Activated CD8-positive, alpha-beta memory T cell treated with anti-CD3 and anti-CD28 coated beads for 4 hours (primary cell): Measurements from ENCODE around the gene ANO1.
"Not testable (repeated sequence)": the region's sequence is repeated elsewhere in the genome, so short reads cannot be mapped to it uniquely, and the experiment has no call there.

Source experiments
- DNase-seq, 2 donors: peaks; one replicate each; pipeline ENCODE4 v3.0.0-alpha.2; 2020; ENCODE audit warnings: low read depth in 2 of 2

Gene ANO1

GRCh38 chr11:70191495-70192140, 113.5 kb downstream of the ANO1 start:
- no peak for DNase-seq

GRCh38 chr11:70192666-70193410, 114.7 kb downstream of the ANO1 start:
- DNase-seq, result no peak

- no peak for DNase-seq
Observed at GRCh38 chr11:70193411-70194292, 115.5 kb downstream of the ANO1 start.

GRCh38 chr11:70194792-70195791, 117.0 kb downstream of the ANO1 start:
- no peak for DNase-seq

GRCh38 chr11:70200212-70200844, 122.2 kb downstream of the ANO1 start:
- DNase-seq, result no peak

GRCh38 chr11:70201047-70201446, 122.9 kb downstream of the ANO1 start:
- not testable (repeated sequence) for DNase-seq

- DNase-seq, result no peak
Observed at GRCh38 chr11:70201882-70202861, 124.1 kb downstream of the ANO1 start.

GRCh38 chr11:70202920-70203750, 125.0 kb downstream of the ANO1 start, which contains the start of gene FADD:
Gene FADD (plus strand): TSS chr11:70203296. CDS start chr11:70203460, 164 bp downstream.
- DNase-seq, result peak; percentile 82 to 83

GRCh38 chr11:70203751-70204465, 125.8 kb downstream of the ANO1 start:
- DNase-seq, result peak; percentile 87 to 89

- no peak for DNase-seq
Observed at GRCh38 chr11:70204466-70204799, 126.3 kb downstream of the ANO1 start.

GRCh38 chr11:70205049-70205725, 127.1 kb downstream of the ANO1 start:
- no peak for DNase-seq

- no peak for DNase-seq
Observed at GRCh38 chr11:70205766-70206165, 127.6 kb downstream of the ANO1 start.

- DNase-seq, result no peak
Observed at GRCh38 chr11:70206226-70206981, 128.3 kb downstream of the ANO1 start.

GRCh38 chr11:70206982-70207376, 128.9 kb downstream of the ANO1 start:
- no peak for DNase-seq

GRCh38 chr11:70207531-70208131, 129.5 kb downstream of the ANO1 start:
- no peak for DNase-seq

- no peak for DNase-seq
Observed at GRCh38 chr11:70209391-70209912, 131.3 kb downstream of the ANO1 start.
